VCaP (cell line): Measurements from ENCODE around the gene INHBC.

ENCODE experiments used
- H3K27ac ChIP-seq: fragments of 450-650 bp; 2 replicates; pipeline ENCODE4 v1.5.1; 2017
- CTCF ChIP-seq: fragments of 450-650 bp; conservative IDR thresholded peaks from 2 replicates; pipeline ENCODE4 v1.5.1; 2017; ENCODE audit warnings: mild to moderate bottlenecking, moderate library complexity

INHBC gene

GRCh38 chr12:57467915-57468314, 33.3 kb downstream of the INHBC start:
- H3K27ac ChIP-seq: no peak overlapping the region
- TF ChIP-seq CTCF: no peak

GRCh38 chr12:57469296-57470164, 34.9 kb downstream of the INHBC start:
- no peak overlapping the region for H3K27ac ChIP-seq
- TF ChIP-seq CTCF: no peak

- no peak for TF ChIP-seq CTCF
- H3K27ac ChIP-seq: no peak overlapping the region
Measured at GRCh38 chr12:57470286-57470969, 35.8 kb downstream of the INHBC start.

GRCh38 chr12:57470970-57471656, 36.5 kb downstream of the INHBC start:
- no peak overlapping the region for H3K27ac ChIP-seq
- no peak for TF ChIP-seq CTCF

GRCh38 chr12:57471661-57472060, 37.1 kb downstream of the INHBC start:
- no peak for TF ChIP-seq CTCF
- H3K27ac ChIP-seq: no peak overlapping the region

- no peak for TF ChIP-seq CTCF
- no peak overlapping the region for H3K27ac ChIP-seq
Measured at GRCh38 chr12:57472391-57472790, 37.8 kb downstream of the INHBC start.

GRCh38 chr12:57473392-57473791, 38.8 kb downstream of the INHBC start:
- TF ChIP-seq CTCF: no peak
- no peak overlapping the region for H3K27ac ChIP-seq
